RKO (cell line): ENCODE measurements around the gene IL3RA.
A peak's percentile ranks its signal among the peaks of the same experiment; 100 is the strongest.
"Not testable (repeated sequence)": the region's sequence is repeated elsewhere in the genome, so short reads cannot be mapped to it uniquely, and the experiment has no call there.

ENCODE experiments used
- DNase-seq: peaks from one replicate; pipeline ENCODE4 v3.0.0-alpha.2; 2016; ENCODE audit warnings: low spot score

IL3RA gene

GRCh38 chrX:1330605-1331004 lies 6.0 kb upstream of the IL3RA start:
- DNase-seq: no peak

GRCh38 chrX:1332433-1332832 lies 4.2 kb upstream of the IL3RA start:
- DNase-seq: not testable (repeated sequence)

- no peak for DNase-seq
These were observed 1.7 kb upstream of the IL3RA start for GRCh38 chrX:1334854-1335253.

GRCh38 chrX:1336948-1337779 lies 579 bp downstream of the IL3RA start:
- DNase-seq: no peak

GRCh38 chrX:1341545-1342184 lies 5.1 kb downstream of the IL3RA start:
- peak; percentile 25 for DNase-seq

- DNase-seq: not testable (repeated sequence)
These were observed 13.0 kb downstream of the IL3RA start for GRCh38 chrX:1349606-1350005.

GRCh38 chrX:1351981-1352714 lies 15.6 kb downstream of the IL3RA start:
- DNase-seq: no peak

- no peak for DNase-seq
These were observed 17.7 kb downstream of the IL3RA start for GRCh38 chrX:1354036-1355019.

GRCh38 chrX:1355131-1356046 lies 18.8 kb downstream of the IL3RA start:
- DNase-seq: no peak

GRCh38 chrX:1357993-1358392 lies 21.4 kb downstream of the IL3RA start:
- no peak for DNase-seq

- DNase-seq: no peak
These were observed 22.4 kb downstream of the IL3RA start for GRCh38 chrX:1358793-1359476.

GRCh38 chrX:1359477-1359873 lies 22.9 kb downstream of the IL3RA start:
- no peak for DNase-seq

- DNase-seq: no peak
These were observed 23.6 kb downstream of the IL3RA start for GRCh38 chrX:1360171-1360570.

- DNase-seq: peak; percentile 64
These were observed 24.7 kb downstream of the IL3RA start for GRCh38 chrX:1361275-1361674.

GRCh38 chrX:1361910-1362309 lies 25.3 kb downstream of the IL3RA start:
- DNase-seq: no peak

- DNase-seq: not testable (repeated sequence)
These were observed 29.8 kb downstream of the IL3RA start for GRCh38 chrX:1366363-1366762.

GRCh38 chrX:1368385-1368698 lies 31.8 kb downstream of the IL3RA start:
- no peak for DNase-seq

GRCh38 chrX:1378306-1378759 lies 41.7 kb downstream of the IL3RA start:
- no peak for DNase-seq

- no peak for DNase-seq
These were observed 44.2 kb downstream of the IL3RA start for GRCh38 chrX:1380672-1381233.
